Vagina (tissue), 2 donors: ENCODE results near the gene SECTM1.

ENCODE experiments used
- CTCF ChIP-seq, 3 experiments: fragments of 450-650 bp in 2 of 3; fragments of 200-600 bp in 1 of 3; sonication (generic) in 1 of 3; IDR thresholded peaks; one replicate each; pipeline ENCODE4 v1.5.1; 2017 to 2019; ENCODE audit warnings: antibody characterized with exemption in 3 of 3, mild to moderate bottlenecking in 2 of 3, moderate library complexity in 2 of 3
- POLR2A ChIP-seq, 2 donors: fragments of 450-650 bp; IDR thresholded peaks; one replicate each; pipeline ENCODE4 v1.6.1; 2017; ENCODE audit warnings: antibody characterized with exemption in 2 of 2, mild to moderate bottlenecking in 2 of 2, moderate library complexity in 2 of 2
- POLR2AphosphoS5 ChIP-seq, 2 donors: sonication (generic); formaldehyde crosslinking; IDR thresholded peaks; one replicate each; pipeline ENCODE4 v1.9.0; 2017; ENCODE audit warnings: antibody characterized with exemption in 2 of 2, mild to moderate bottlenecking in 2 of 2, low read depth in 1 of 2; ENCODE audit not compliant: insufficient read depth in 1 of 2

- TF ChIP-seq CTCF (IDR thresholded peaks at IDR 0.05) (no peak), POLR2AphosphoS5 (IDR thresholded peaks at IDR 0.05; ENCODE audit: insufficient read depth in 1 of 2, low read depth in 1 of 2) (no peak), POLR2A (IDR thresholded peaks at IDR 0.05) (no peak)
These were observed 32.2 kb downstream of the SECTM1 start for GRCh38 chr17:82301300-82301915.
